Body of pancreas (tissue), 4 donors: ENCODE measurements around the gene FAM114A1. TPM values are rescaled to one million over a fixed set of nuclear protein-coding genes. Genes with fewer than 3 reads are reported as not detected.

ENCODE experiments used
- ATAC-seq: fragments of 150-250 bp; one replicate; pipeline ENCODE4 v1.9.1; 2016
- DNase-seq, 4 donors: peaks; one replicate each; pipeline ENCODE4 v3.0.0-alpha.2; 2019
- H3K27ac ChIP-seq, 4 donors: fragments of 200-600 bp; sonication (generic); 1 replicate in 3 of 4; 2 replicates in 1 of 4; pipeline versions ENCODE4 v1.5.1 to v1.6.1; 2016 to 2019; ENCODE audit warnings: mild to moderate bottlenecking in 1 of 4, mixed read lengths in 1 of 4, moderate library complexity in 1 of 4
- H3K27me3 ChIP-seq, 2 donors: fragments of 200-600 bp; sonication (generic); one replicate each; pipeline ENCODE4 v1.6.0; 2016; ENCODE audit warnings: mild to moderate bottlenecking in 1 of 2
- H3K36me3 ChIP-seq, 2 donors: fragments of 200-600 bp; sonication (generic); replicated peaks in 1 of 2; 2 replicates each; pipeline ENCODE4 v1.5.1; 2016; ENCODE audit warnings: low read depth in 2 of 2; ENCODE audit not compliant: insufficient read depth in 1 of 2
- H3K4me1 ChIP-seq: fragments of 200-600 bp; sonication (generic); one replicate; pipeline ENCODE4 v1.6.0; 2016
- H3K4me3 ChIP-seq, 2 donors: fragments of 200-600 bp; sonication (generic); 1 replicate in 1 of 2; 2 replicates in 1 of 2; pipeline ENCODE4 v1.5.1; 2016 to 2019
- H3K9me3 ChIP-seq, 3 donors: fragments of 200-600 bp; sonication (generic); 1 replicate in 2 of 3; 2 replicates in 1 of 3; pipeline ENCODE4 v1.5.1; 2016
- POLR2A ChIP-seq, 3 donors: fragments of 450-650 bp; IDR thresholded peaks; one replicate each; pipeline ENCODE4 v1.6.1; 2016; ENCODE audit warnings: antibody characterized with exemption in 3 of 3, mild to moderate bottlenecking in 2 of 3
- WGBS, 2 donors: methylation state at CpG; one replicate each; pipeline ENCODE4 v1.1.5; 2017; 5-methylcytosine and 5-hydroxymethylcytosine counted together
- intact Hi-C: fragments of 100-400 bp; cut with DNase I; formaldehyde crosslinking; loops from one replicate; pipeline ENCODE4 v1.15.1; 2023
- total RNA-seq, 2 donors: library from RNA; depleted of rRNA; stranded (reverse); fragments of >200 nt; gene quantifications; one replicate each; pipeline ENCODE4 v1.1.0, GENCODE V29; 2016
- TF ChIP-seq, protein P1 (sequence below), 7 experiments: fragments of 450-650 bp in 4 of 7; fragments of 200-600 bp in 3 of 7; sonication (generic) in 3 of 7; IDR thresholded peaks; one replicate each; pipeline ENCODE4 v1.5.1; 2016 to 2019; ENCODE audit warnings: antibody characterized with exemption in 7 of 7

The FAM114A1 gene
- total RNA-seq, 2 donors from 2014 or later: 30.6 to 43.2 TPM

DNA sequence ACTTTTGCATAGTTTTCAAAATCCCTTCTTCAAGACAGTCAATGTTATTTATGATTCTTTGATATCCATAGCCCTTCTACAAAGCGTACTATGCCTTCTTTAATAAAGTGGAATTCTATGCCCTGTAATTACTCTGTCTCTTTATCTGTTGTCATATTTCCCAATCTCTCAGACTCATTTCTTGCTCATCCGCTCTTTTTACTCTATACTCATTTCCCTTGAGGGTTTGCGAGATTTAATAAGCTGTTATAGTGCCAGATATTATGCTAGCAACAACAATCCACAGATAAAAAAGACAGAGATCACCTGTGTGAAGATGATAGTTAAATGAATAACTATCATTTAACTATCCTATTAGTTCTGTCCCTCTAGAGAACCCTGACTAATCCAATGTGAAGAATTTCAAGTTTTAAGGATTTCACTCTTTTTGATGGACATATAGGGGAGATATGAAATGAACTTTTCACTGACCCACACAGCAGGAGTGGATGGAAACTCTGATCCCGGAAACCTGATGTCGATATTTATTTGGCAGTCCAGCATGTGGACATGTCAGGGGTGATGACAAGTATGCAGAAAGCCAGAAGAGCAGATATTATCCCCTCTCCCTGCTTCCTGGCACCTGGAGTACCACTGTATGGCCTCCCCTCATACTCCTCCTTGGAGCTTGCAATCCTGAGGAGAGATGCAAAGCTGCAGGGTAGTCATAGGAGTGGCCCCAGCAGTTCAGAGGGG lies 114.9 kb downstream of the FAM114A1 start:
- H3K4me3 ChIP-seq: no peak overlapping the region
- 84 to 89% methylated on average over 5 of the region's 5 CpGs for WGBS, 2 donors
- no peaks in the 10 kb centered on the region for H3K27me3 ChIP-seq
- no peak overlapping the region for H3K27ac ChIP-seq
- no peak for ATAC-seq
- H3K36me3 ChIP-seq: no peaks in the 10 kb centered on the region
- intact Hi-C loops: no loop called here
- TF ChIP-seq, protein P1, sequence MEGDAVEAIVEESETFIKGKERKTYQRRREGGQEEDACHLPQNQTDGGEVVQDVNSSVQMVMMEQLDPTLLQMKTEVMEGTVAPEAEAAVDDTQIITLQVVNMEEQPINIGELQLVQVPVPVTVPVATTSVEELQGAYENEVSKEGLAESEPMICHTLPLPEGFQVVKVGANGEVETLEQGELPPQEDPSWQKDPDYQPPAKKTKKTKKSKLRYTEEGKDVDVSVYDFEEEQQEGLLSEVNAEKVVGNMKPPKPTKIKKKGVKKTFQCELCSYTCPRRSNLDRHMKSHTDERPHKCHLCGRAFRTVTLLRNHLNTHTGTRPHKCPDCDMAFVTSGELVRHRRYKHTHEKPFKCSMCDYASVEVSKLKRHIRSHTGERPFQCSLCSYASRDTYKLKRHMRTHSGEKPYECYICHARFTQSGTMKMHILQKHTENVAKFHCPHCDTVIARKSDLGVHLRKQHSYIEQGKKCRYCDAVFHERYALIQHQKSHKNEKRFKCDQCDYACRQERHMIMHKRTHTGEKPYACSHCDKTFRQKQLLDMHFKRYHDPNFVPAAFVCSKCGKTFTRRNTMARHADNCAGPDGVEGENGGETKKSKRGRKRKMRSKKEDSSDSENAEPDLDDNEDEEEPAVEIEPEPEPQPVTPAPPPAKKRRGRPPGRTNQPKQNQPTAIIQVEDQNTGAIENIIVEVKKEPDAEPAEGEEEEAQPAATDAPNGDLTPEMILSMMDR (IDR thresholded peaks at IDR 0.05): no peak
- no peak for TF ChIP-seq POLR2A (IDR thresholded peaks at IDR 0.05)
- no peaks in the 10 kb centered on the region for H3K4me1 ChIP-seq
- no peaks in the 10 kb centered on the region for H3K9me3 ChIP-seq
- DNase-seq: no peak

DNA sequence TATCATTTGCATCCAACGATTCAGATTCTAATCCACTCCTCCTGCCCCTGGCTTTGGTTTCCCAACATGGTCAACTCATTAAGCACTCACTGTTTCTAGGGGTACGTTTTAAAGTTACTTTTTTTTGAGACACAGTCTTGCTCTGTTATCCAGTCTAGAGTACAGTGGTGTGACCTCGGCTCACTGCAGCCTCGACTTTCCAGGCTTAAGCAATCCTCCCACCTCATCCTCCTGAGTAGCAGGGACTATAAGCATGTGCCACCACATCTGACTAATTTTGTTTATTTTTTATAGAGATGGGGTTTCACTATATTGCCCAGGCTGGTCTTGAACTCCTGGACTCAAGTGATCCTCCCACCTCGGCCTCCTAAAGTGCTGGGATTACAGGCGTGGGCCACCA lies 115.7 kb downstream of the FAM114A1 start:
- WGBS, 2 donors: 73 to 76% methylated on average over 6 of the region's 6 CpGs
- TF ChIP-seq POLR2A (IDR thresholded peaks at IDR 0.05): no peak
- TF ChIP-seq, protein P1 (IDR thresholded peaks at IDR 0.05): no peak
- no peak for ATAC-seq
- Histone ChIP-seq H3K36me3 (no peaks in the 10 kb centered on the region), H3K9me3 (no peaks in the 10 kb centered on the region), H3K4me3 (no peak overlapping the region), H3K4me1 (no peaks in the 10 kb centered on the region), H3K27ac (no peak overlapping the region), H3K27me3 (no peaks in the 10 kb centered on the region)
- no peak for DNase-seq
- intact Hi-C loops: no loop called here

DNA sequence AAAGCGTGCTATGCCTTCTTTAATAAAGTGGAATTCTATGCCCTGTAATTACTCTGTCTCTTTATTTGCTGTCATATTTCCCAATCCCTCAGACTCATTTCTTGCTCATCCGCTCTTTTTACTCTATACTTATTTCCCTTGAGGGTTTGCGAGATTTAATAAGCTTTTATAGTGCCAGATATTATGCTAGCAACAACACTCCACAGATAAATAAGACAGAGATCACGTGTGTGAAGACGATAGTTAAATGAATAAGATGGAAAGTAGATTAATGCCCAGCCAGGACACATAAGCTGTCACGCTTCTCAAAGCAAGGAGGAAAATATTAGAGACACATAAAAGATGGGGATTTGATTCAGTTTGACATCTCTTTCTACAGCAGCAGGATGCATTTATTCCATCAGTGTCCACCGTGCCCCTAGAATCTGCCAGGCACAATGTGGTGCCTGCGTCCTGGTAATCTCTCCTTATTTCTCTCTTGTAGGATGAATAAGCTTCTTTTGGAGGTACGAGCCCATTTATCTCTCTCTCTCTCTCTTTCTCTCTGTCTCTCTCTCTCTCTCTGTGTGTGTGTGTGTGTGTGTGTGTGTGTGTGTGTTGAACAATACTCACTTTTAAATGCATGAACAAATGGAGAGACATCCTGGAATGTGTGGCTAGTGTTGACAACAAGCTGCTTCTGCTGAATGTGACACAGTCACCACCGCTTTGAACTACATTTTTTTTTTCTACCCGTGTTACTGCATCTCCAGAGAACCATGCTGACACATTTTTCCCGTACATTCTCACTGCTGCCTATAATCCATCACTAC lies 116.4 kb downstream of the FAM114A1 start:
- no peak for TF ChIP-seq POLR2A (IDR thresholded peaks at IDR 0.05)
- TF ChIP-seq, protein P1 (IDR thresholded peaks at IDR 0.05): no peak
- no peak for DNase-seq
- H3K27ac ChIP-seq: no peak overlapping the region
- no peak overlapping the region for H3K4me3 ChIP-seq
- intact Hi-C loops: no loop called here
- 60 to 76% methylated on average over 12 of the region's 12 CpGs for WGBS, 2 donors
- H3K27me3 ChIP-seq: no peaks in the 10 kb centered on the region
- no peaks in the 10 kb centered on the region for H3K4me1 ChIP-seq
- H3K36me3 ChIP-seq: no peaks in the 10 kb centered on the region
- H3K9me3 ChIP-seq: no peaks in the 10 kb centered on the region
- ATAC-seq: no peak

DNA sequence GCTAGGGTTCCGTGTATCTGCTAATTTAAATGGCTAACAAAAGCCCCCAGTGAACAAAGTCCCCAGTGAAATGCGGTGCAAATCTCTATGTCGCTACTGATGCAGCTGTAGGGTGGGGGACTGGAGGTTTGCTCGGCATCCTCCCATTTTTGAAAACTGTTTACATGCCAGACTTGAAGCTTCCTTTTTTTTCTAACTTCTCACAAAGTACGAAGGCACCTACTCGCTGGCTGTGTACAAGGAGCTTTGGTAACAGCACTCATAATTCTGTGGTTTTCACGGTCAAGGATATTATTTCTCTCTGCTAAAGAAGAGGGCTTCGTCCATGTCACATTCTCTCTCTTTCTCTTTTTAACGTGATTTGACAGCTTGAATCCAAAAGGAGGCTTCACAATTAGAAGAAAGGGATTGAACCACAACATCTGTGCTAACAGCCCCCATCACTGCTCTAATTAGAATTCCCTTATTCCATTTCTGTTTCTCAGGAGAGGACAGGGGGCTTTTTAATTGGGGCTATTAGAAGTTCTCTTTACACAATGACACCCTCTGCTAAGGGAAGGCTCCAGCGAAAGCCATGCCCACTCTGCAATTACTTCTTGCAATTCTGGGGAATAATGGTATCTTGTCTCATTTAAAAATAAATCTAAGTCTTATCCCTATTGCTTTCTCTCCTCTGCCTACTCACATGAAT lies 117.9 kb downstream of the FAM114A1 start:
- DNase-seq (no peak), ATAC-seq (no peak)
- Histone ChIP-seq H3K27ac (no peak overlapping the region), H3K4me1 (no peaks in the 10 kb centered on the region), H3K27me3 (no peaks in the 10 kb centered on the region), H3K4me3 (no peak overlapping the region), H3K9me3 (no peaks in the 10 kb centered on the region), H3K36me3 (no peaks in the 10 kb centered on the region)
- TF ChIP-seq, protein P1 (IDR thresholded peaks at IDR 0.05): no peak
- TF ChIP-seq POLR2A (IDR thresholded peaks at IDR 0.05): no peak
- intact Hi-C loops: no loop called here
- WGBS, 2 donors: 55 to 72% methylated on average over 10 of the region's 10 CpGs
